Left renal pelvis (tissue), 4 donors: Measurements from ENCODE around the gene PSMD7. TPM values are rescaled to one million over a fixed set of nuclear protein-coding genes. Genes with fewer than 3 reads are reported as not detected.
"Not testable (repeated sequence)": the region's sequence is repeated elsewhere in the genome, so short reads cannot be mapped to it uniquely, and the experiment has no call there.

ENCODE experiments used
- DNase-seq, 4 donors: peaks; one replicate each; pipeline ENCODE4 v3.0.0-alpha.2; 2013; ENCODE audit warnings: low read depth in 4 of 4, low spot score in 3 of 4
- polyA plus RNA-seq, 4 donors: library from polyadenylated mRNA; unstranded; fragments of 120-200 nt; gene quantifications; one replicate each; pipeline ENCODE4 v1.2.1, GENCODE V29; 2013; ENCODE audit not compliant: insufficient read length in 4 of 4

The PSMD7 gene
- polyA plus RNA-seq, 4 donors, result 75.7 to 108 (median 97.8) TPM

GRCh38 chr16:74339226-74339625 lies 42.6 kb downstream of the PSMD7 start:
- DNase-seq, result not testable (repeated sequence)

- DNase-seq, result not testable (repeated sequence)
Observed at GRCh38 chr16:74353038-74353437, 56.4 kb downstream of the PSMD7 start.

Other genes starting within 250 kb of the PSMD7 start
- gene NPIPB15, start 79.5 kb downstream of the PSMD7 start, polyA plus RNA-seq, result 10 to 100 TPM in 1 of 4 donors, 1 to 10 TPM in 3; 4.0 to 23.4 (median 7.8) TPM
- 100 to 1,000 TPM in 2 of 4 donors, 10 to 100 TPM in 1, 1 to 10 TPM in 1; 1.5 to 118 (median 98.0) TPM for gene CLEC18B, start 124.7 kb downstream of the PSMD7 start, polyA plus RNA-seq